IMR-90 (cell line): ENCODE measurements around the gene EDC4. TPM values are rescaled to one million over a fixed set of nuclear protein-coding genes. Genes with fewer than 3 reads are reported as not detected.

Experiments used
- ATAC-seq: fragments of 200-7000 bp; cut with Tn5 transposase; 2 replicates; pipeline ENCODE4 v1.9.1; 2020; ENCODE audit warnings: low read depth, mild to moderate bottlenecking, moderate library complexity
- BruUV-seq: library from RNA; stranded (reverse); fragments of 400-500 nt; replicated peaks from 2 replicates; lab custom pipeline; 2021; lab: Mats Ljungman, UMichigan
- CTCF ChIA-PET: fragments of 300-600 bp; formaldehyde crosslinking; extraction: SDS; loops from one replicate; lab custom pipeline; 2021; ENCODE audit warnings: antibody characterized with exemption; lab: Yijun Ruan, JAX
- POLR2A ChIA-PET: fragments of 300-600 bp; sonication (Branson Sonifier 250); formaldehyde crosslinking; loops from one replicate; lab custom pipeline; 2022; ENCODE audit warnings: antibody characterized with exemption; ENCODE audit not compliant: unreplicated experiment; lab: Charles Lee
- DNase-seq: peaks from one replicate; pipeline ENCODE4 v3.0.0; 2013
- H2AFZ ChIP-seq: replicated peaks from 2 replicates; pipeline ENCODE3; 2013; ENCODE audit warnings: low read length, mild to moderate bottlenecking; ENCODE audit not compliant: poor library complexity
- H2AK5ac ChIP-seq: 2 replicates; pipeline ENCODE4 v1.6.1; 2013; ENCODE audit warnings: low read depth, low read length, inconsistent platforms
- H2AK9ac ChIP-seq: replicated peaks from 2 replicates; pipeline ENCODE3; 2013; ENCODE audit warnings: mild to moderate bottlenecking, low read depth, low read length, moderate library complexity; ENCODE audit not compliant: poor library complexity
- H2BK120ac ChIP-seq: 2 replicates; pipeline ENCODE4 v1.6.1; 2013; ENCODE audit warnings: low read depth, low read length, inconsistent platforms
- H2BK15ac ChIP-seq: 3 replicates; pipeline ENCODE4 v1.6.1; 2013; ENCODE audit warnings: low read depth, low read length, inconsistent platforms
- H2BK20ac ChIP-seq: 2 replicates; pipeline ENCODE4 v1.6.1; 2013; ENCODE audit warnings: low read depth, mild to moderate bottlenecking, inconsistent platforms, low read length, moderate library complexity
- H2BK5ac ChIP-seq: 2 replicates; pipeline ENCODE4 v1.6.1; 2013; ENCODE audit warnings: mild to moderate bottlenecking, low read depth, low read length, inconsistent platforms; ENCODE audit not compliant: poor library complexity, severe bottlenecking
- H3K14ac ChIP-seq: replicated peaks from 2 replicates; pipeline ENCODE4 v1.6.1; 2013; ENCODE audit warnings: low read depth, low read length, inconsistent platforms
- H3K18ac ChIP-seq: 2 replicates; pipeline ENCODE4 v1.6.1; 2013; ENCODE audit warnings: low read depth, low read length, control low read depth
- H3K23ac ChIP-seq: 2 replicates; pipeline ENCODE4 v1.6.1; 2013; ENCODE audit warnings: low read depth, low read length, inconsistent platforms
- H3K27ac ChIP-seq: 2 replicates; pipeline ENCODE4 v1.5.1; 2013; ENCODE audit warnings: mild to moderate bottlenecking, control low read depth, low read length; ENCODE audit not compliant: insufficient read depth
- H3K27me3 ChIP-seq: 2 replicates; pipeline ENCODE4 v1.6.1; 2013; ENCODE audit warnings: low read length; ENCODE audit not compliant: control insufficient read depth, insufficient read depth
- H3K36me3 ChIP-seq: 2 replicates; pipeline ENCODE4 v1.6.1; 2013; ENCODE audit warnings: low read length, mixed read lengths; ENCODE audit not compliant: control insufficient read depth, insufficient read depth
- H3K4ac ChIP-seq: 2 replicates; pipeline ENCODE4 v1.6.1; 2013; ENCODE audit warnings: low read depth, low read length, inconsistent platforms
- H3K4me1 ChIP-seq: 2 replicates; pipeline ENCODE4 v1.6.1; 2013; ENCODE audit warnings: low read length, mixed read lengths; ENCODE audit not compliant: control insufficient read depth, insufficient read depth
- H3K4me2 ChIP-seq: 2 replicates; pipeline ENCODE4 v1.6.1; 2013; ENCODE audit warnings: low read depth, mild to moderate bottlenecking, control low read depth, low read length, moderate library complexity
- H3K4me3 ChIP-seq: 2 replicates; pipeline ENCODE4 v1.5.1; 2013; ENCODE audit warnings: low read depth, mild to moderate bottlenecking, control low read depth, low read length, moderate library complexity; ENCODE audit not compliant: insufficient read depth
- H3K56ac ChIP-seq: 2 replicates; pipeline ENCODE4 v1.6.1; 2013; ENCODE audit warnings: low read length, inconsistent platforms; ENCODE audit not compliant: insufficient read depth; ENCODE audit errors: extremely low read depth
- H3K79me1 ChIP-seq, 2 experiments: 2 replicates each; pipeline ENCODE4 v1.6.1; 2013; ENCODE audit warnings: low read length in 2 of 2, inconsistent platforms in 1 of 2, low read depth in 1 of 2
- H3K9ac ChIP-seq: 2 replicates; pipeline ENCODE4 v1.6.1; 2013; ENCODE audit warnings: low read depth, low read length, control low read depth
- H3K9me1 ChIP-seq: 2 replicates; pipeline ENCODE4 v1.6.1; 2013; ENCODE audit warnings: low read length, inconsistent platforms; ENCODE audit not compliant: insufficient read depth
- H3K9me3 ChIP-seq: 2 replicates; pipeline ENCODE4 v1.6.1; 2013; ENCODE audit warnings: low read length; ENCODE audit not compliant: control insufficient read depth, insufficient read depth
- H4K20me1 ChIP-seq: 2 replicates; pipeline ENCODE4 v1.6.1; 2013; ENCODE audit warnings: low read length, inconsistent platforms; ENCODE audit not compliant: insufficient read depth
- H4K5ac ChIP-seq: 2 replicates; pipeline ENCODE4 v1.6.1; 2013; ENCODE audit warnings: mild to moderate bottlenecking, low read depth, low read length, control low read depth
- H4K8ac ChIP-seq, 2 experiments: 2 replicates each; pipeline ENCODE4 v1.6.1; 2013; ENCODE audit warnings: low read depth in 2 of 2, low read length in 2 of 2, control low read depth in 1 of 2, inconsistent platforms in 1 of 2
- H4K91ac ChIP-seq: 2 replicates; pipeline ENCODE4 v1.6.1; 2013; ENCODE audit warnings: low read depth, low read length, inconsistent platforms; ENCODE audit not compliant: insufficient read depth
- BHLHE40 ChIP-seq: fragments of 150-350 bp; IDR thresholded peaks from 2 replicates; pipeline ENCODE4 v1.6.1; 2016; ENCODE audit warnings: mild to moderate bottlenecking, low read depth, low read length
- CEBPB ChIP-seq: IDR thresholded peaks from 2 replicates; pipeline ENCODE4 v1.6.1; 2012; ENCODE audit warnings: low read depth, low read length, improper control_type of control experiment
- CHD1 ChIP-seq: IDR thresholded peaks from 2 replicates; pipeline ENCODE4 v1.6.1; 2012; ENCODE audit warnings: low read depth, low read length, improper control_type of control experiment
- FOS ChIP-seq: fragments of 150-350 bp; IDR thresholded peaks from 2 replicates; pipeline ENCODE4 v1.6.1; 2016; ENCODE audit warnings: low read depth, low read length
- MAFK ChIP-seq: IDR thresholded peaks from 2 replicates; pipeline ENCODE4 v1.6.1; 2012; ENCODE audit warnings: low read depth, low read length, improper control_type of control experiment
- MAZ ChIP-seq: IDR thresholded peaks from 2 replicates; pipeline ENCODE4 v1.6.1; 2012; ENCODE audit warnings: low read depth, mild to moderate bottlenecking, low read length, improper control_type of control experiment, moderate library complexity, borderline replicate concordance
- MXI1 ChIP-seq: IDR thresholded peaks from 2 replicates; pipeline ENCODE4 v1.6.1; 2012; ENCODE audit warnings: low read depth, mild to moderate bottlenecking, low read length, moderate library complexity, borderline replicate concordance
- NFE2L2 ChIP-seq: fragments of 150-350 bp; IDR thresholded peaks from 2 replicates; pipeline ENCODE4 v1.6.1; 2016; ENCODE audit warnings: low read depth, mild to moderate bottlenecking, low read length
- POLR2A ChIP-seq: IDR thresholded peaks from 2 replicates; pipeline ENCODE4 v1.6.1; 2012; ENCODE audit warnings: mild to moderate bottlenecking, low read depth, low read length
- RAD21 ChIP-seq: IDR thresholded peaks from 2 replicates; pipeline ENCODE4 v1.6.1; 2012; ENCODE audit warnings: low read length, improper control_type of control experiment
- RCOR1 ChIP-seq: IDR thresholded peaks from 2 replicates; pipeline ENCODE4 v1.6.1; 2012; ENCODE audit warnings: mild to moderate bottlenecking, low read length, improper control_type of control experiment; ENCODE audit not compliant: insufficient replicate concordance
- RFX5 ChIP-seq: IDR thresholded peaks from 2 replicates; pipeline ENCODE4 v1.8.0; 2012; ENCODE audit warnings: low read depth, mild to moderate bottlenecking, low read length, moderate library complexity
- SMC3 ChIP-seq: fragments of 150-350 bp; IDR thresholded peaks from 2 replicates; pipeline ENCODE4 v1.6.1; 2016; ENCODE audit warnings: low read depth, mild to moderate bottlenecking, antibody characterized with exemption, low read length, moderate library complexity
- WGBS, 2 experiments: methylation state at CpG; one replicate each; pipeline versions ENCODE4 v1.1.5 to v1.1.7; 2013; ENCODE audit warnings: missing lambda C conversion rate in 2 of 2; ENCODE audit not compliant: insufficient read length in 1 of 2; ENCODE audit errors: extremely low coverage in 2 of 2; 5-methylcytosine and 5-hydroxymethylcytosine counted together
- dilution Hi-C: fragments of 300-500 bp; cut with HindIII; formaldehyde crosslinking; loops from one replicate; pipeline ENCODE4 v1.14.3; 2018; ENCODE audit warnings: low sequenced_read_pairs; ENCODE audit not compliant: unreplicated experiment
- in situ Hi-C: fragments of 300-500 bp; cut with MboI; formaldehyde crosslinking; loops from 3 replicates; pipeline ENCODE4 v1.14.3; 2019; ENCODE audit warnings: low sequenced_read_pairs, inconsistent platforms, mixed read lengths
- intact Hi-C: fragments of 100-400 bp; cut with micrococcal nuclease; formaldehyde crosslinking; loops from 2 replicates; pipeline ENCODE4 v1.10.0; 2022
- polyA plus RNA-seq, 3 experiments: library from polyadenylated mRNA; depleted of rRNA; stranded (reverse); fragments of >200 nt; gene quantifications; 2 replicates each; pipeline ENCODE4 v1.2.3, GENCODE V29; 2012; ENCODE audit warnings: low replicate concordance in 1 of 3
- total RNA-seq: library from RNA; depleted of rRNA; stranded (reverse); fragments of >200 nt; gene quantifications from 2 replicates; pipeline ENCODE4 v1.2.3, GENCODE V29; 2012
- TF ChIP-seq, protein P1 (sequence below): conservative IDR thresholded peaks from 2 replicates; pipeline ENCODE4 v1.5.1; 2012; ENCODE audit warnings: mild to moderate bottlenecking, low read depth, low read length, improper control_type of control experiment
- TF ChIP-seq, protein P2 (sequence below): fragments of 150-350 bp; IDR thresholded peaks from 2 replicates; pipeline ENCODE4 v1.6.1; 2017; ENCODE audit warnings: mild to moderate bottlenecking, antibody characterized with exemption, low read length, low read depth
- TF ChIP-seq, protein P3 (sequence below): fragments of 150-350 bp; IDR thresholded peaks from 2 replicates; pipeline ENCODE4 v1.6.1; 2016; ENCODE audit warnings: low read depth, mild to moderate bottlenecking, low read length, moderate library complexity, borderline replicate concordance

The EDC4 gene
- total and polyA plus RNA-seq, 2 of the 4 experiments (the other 2 are of a cell fraction): 33.2 to 64.0 TPM

DNA sequence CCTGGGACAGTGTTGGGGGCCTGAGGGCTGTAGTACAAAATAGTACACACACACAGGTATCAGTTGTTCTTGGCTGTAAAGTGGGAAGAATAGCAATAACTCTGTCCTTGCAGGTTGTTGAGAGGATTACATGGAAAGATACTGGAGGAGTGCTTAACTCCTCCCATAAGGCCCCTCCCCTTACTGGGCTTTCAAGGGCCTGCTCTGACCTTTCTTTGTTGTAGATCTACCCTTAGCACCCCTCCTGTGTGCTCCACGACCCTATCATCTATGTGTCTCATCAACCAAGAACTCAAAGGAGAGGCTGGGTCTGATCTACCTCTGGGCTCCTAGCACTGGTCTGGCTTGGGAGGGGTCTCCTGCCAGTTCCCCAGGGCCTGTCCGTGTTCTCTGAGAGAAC lies 8.3 kb upstream of the EDC4 start:
- ATAC-seq: no peak
- no peak overlapping the region for H3K27ac ChIP-seq

More for the DNA sequence above, 8.3 kb upstream of the EDC4 start:
- no TSS peak for BruUV-seq
- H4K20me1 ChIP-seq: peaks cover 65% of the 10 kb centered on the region
- no peak overlapping the region for H3K18ac ChIP-seq
- no peak overlapping the region for H3K9ac ChIP-seq
- no peak overlapping the region for H3K4ac ChIP-seq
- intact Hi-C loops (loop anchor here (2.0 kb wide), 1 partner anchor 48 kb away; no protein-coding TSS in a partner anchor), in situ Hi-C loops (no loop called here), dilution Hi-C loops (no loop called here)
- H2AK9ac ChIP-seq: no peak overlapping the region
- peaks cover 58 to 69% of the 10 kb centered on the region in 2 experiments for H3K79me1 ChIP-seq
- no peak overlapping the region for H3K56ac ChIP-seq
- no peak overlapping the region for H4K8ac ChIP-seq
- H3K9me1 ChIP-seq: peaks cover 49% of the 10 kb centered on the region
- no peaks in the 10 kb centered on the region for H3K27me3 ChIP-seq
- peaks cover 36% of the 10 kb centered on the region for H3K36me3 ChIP-seq
- POLR2A ChIA-PET: no interaction called here
- DNase-seq: no peak
- no peak overlapping the region for H3K4me2 ChIP-seq
- no peak overlapping the region for H2AFZ ChIP-seq
- no peak overlapping the region for H3K23ac ChIP-seq
- CTCF ChIA-PET: interaction anchor here (1.4 kb wide), 1 partner anchor 49 kb away, joined by 5 read pairs; no protein-coding TSS in a partner anchor
- peaks cover 20% of the 10 kb centered on the region for H3K4me1 ChIP-seq
- WGBS, 2 experiments: no CpG with 5 or more reads among the region's 2 CpGs
- H2BK20ac ChIP-seq: no peak overlapping the region
- no peak overlapping the region for H3K4me3 ChIP-seq
- H2AK5ac ChIP-seq: no peak overlapping the region
- H4K91ac ChIP-seq: no peak overlapping the region
- H2BK5ac ChIP-seq: no peak overlapping the region
- H2BK120ac ChIP-seq: no peak overlapping the region
- TF ChIP-seq CHD1: no peak
- no peak for TF ChIP-seq POLR2A
- no peak for TF ChIP-seq CEBPB
- TF ChIP-seq, protein P1, sequence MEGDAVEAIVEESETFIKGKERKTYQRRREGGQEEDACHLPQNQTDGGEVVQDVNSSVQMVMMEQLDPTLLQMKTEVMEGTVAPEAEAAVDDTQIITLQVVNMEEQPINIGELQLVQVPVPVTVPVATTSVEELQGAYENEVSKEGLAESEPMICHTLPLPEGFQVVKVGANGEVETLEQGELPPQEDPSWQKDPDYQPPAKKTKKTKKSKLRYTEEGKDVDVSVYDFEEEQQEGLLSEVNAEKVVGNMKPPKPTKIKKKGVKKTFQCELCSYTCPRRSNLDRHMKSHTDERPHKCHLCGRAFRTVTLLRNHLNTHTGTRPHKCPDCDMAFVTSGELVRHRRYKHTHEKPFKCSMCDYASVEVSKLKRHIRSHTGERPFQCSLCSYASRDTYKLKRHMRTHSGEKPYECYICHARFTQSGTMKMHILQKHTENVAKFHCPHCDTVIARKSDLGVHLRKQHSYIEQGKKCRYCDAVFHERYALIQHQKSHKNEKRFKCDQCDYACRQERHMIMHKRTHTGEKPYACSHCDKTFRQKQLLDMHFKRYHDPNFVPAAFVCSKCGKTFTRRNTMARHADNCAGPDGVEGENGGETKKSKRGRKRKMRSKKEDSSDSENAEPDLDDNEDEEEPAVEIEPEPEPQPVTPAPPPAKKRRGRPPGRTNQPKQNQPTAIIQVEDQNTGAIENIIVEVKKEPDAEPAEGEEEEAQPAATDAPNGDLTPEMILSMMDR: no peak
- no peak for TF ChIP-seq RCOR1
- no peak for TF ChIP-seq FOS
- no peak for TF ChIP-seq RFX5
- TF ChIP-seq SMC3: no peak
- TF ChIP-seq, protein P2, sequence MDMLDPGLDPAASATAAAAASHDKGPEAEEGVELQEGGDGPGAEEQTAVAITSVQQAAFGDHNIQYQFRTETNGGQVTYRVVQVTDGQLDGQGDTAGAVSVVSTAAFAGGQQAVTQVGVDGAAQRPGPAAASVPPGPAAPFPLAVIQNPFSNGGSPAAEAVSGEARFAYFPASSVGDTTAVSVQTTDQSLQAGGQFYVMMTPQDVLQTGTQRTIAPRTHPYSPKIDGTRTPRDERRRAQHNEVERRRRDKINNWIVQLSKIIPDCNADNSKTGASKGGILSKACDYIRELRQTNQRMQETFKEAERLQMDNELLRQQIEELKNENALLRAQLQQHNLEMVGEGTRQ: no peak
- no peak for TF ChIP-seq BHLHE40
- no peak for TF ChIP-seq NFE2L2
- TF ChIP-seq, protein P3, sequence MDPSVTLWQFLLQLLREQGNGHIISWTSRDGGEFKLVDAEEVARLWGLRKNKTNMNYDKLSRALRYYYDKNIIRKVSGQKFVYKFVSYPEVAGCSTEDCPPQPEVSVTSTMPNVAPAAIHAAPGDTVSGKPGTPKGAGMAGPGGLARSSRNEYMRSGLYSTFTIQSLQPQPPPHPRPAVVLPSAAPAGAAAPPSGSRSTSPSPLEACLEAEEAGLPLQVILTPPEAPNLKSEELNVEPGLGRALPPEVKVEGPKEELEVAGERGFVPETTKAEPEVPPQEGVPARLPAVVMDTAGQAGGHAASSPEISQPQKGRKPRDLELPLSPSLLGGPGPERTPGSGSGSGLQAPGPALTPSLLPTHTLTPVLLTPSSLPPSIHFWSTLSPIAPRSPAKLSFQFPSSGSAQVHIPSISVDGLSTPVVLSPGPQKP: no peak
- TF ChIP-seq MAZ: no peak
- TF ChIP-seq RAD21: no peak
- TF ChIP-seq MXI1: no peak
- no peak for TF ChIP-seq MAFK
- no peak overlapping the region for H2BK15ac ChIP-seq
- H4K5ac ChIP-seq: no peak overlapping the region
- H3K14ac ChIP-seq: no peak overlapping the region
- H3K9me3 ChIP-seq: no peaks in the 10 kb centered on the region
